K562 (cell line): ENCODE results near the gene SAP25. TPM values are rescaled to one million over a fixed set of nuclear protein-coding genes. Genes with fewer than 3 reads are reported as not detected.

ENCODE experiments used
- ATF1 ChIP-seq, 2 experiments: fragments of 450-650 bp in 1 of 2; IDR thresholded peaks; 2 replicates each; pipeline ENCODE4 v1.6.1; 2016; ENCODE audit warnings: missing compliant biosample characterization in 1 of 2, missing genetic modification characterization in 1 of 2
- BRF1 ChIP-seq: IDR thresholded peaks from 3 replicates; pipeline ENCODE4 v1.6.1; 2011; ENCODE audit warnings: borderline replicate concordance, mild to moderate bottlenecking; ENCODE audit not compliant: insufficient read length; ENCODE audit errors: extremely low read depth
- BRF2 ChIP-seq: IDR thresholded peaks from 3 replicates; pipeline ENCODE4 v1.6.1; 2011; ENCODE audit warnings: borderline replicate concordance, mild to moderate bottlenecking; ENCODE audit not compliant: insufficient read length, insufficient read depth
- CTBP1 ChIP-seq: fragments of 450-650 bp; IDR thresholded peaks from 2 replicates; pipeline ENCODE4 v1.6.1; 2016; ENCODE audit warnings: borderline replicate concordance
- ELK1 ChIP-seq: sonication (generic); formaldehyde crosslinking; IDR thresholded peaks from 2 replicates; pipeline ENCODE4 v1.8.1; 2022; ENCODE audit warnings: missing genetic modification reagents
- GABPA ChIP-seq: fragments of 200-800 bp; sonication (Bioruptor generic); conservative IDR thresholded peaks from 2 replicates; pipeline ENCODE4 v1.6.1; 2016; ENCODE audit warnings: low read depth, missing genetic modification characterization, missing compliant biosample characterization
- NFE2L1 ChIP-seq: fragments of 450-650 bp; IDR thresholded peaks from 2 replicates; pipeline ENCODE4 v1.6.1; 2016; ENCODE audit warnings: missing genetic modification characterization, low read depth, mild to moderate bottlenecking, missing compliant biosample characterization, moderate library complexity, borderline replicate concordance
- PHF8 ChIP-seq: fragments of 200-600 bp; sonication (generic); IDR thresholded peaks from 2 replicates; pipeline ENCODE4 v1.6.1; 2012; ENCODE audit warnings: mixed run types, mild to moderate bottlenecking, inconsistent platforms, low read length, moderate library complexity, borderline replicate concordance
- RREB1 ChIP-seq: fragments of 250-450 bp; sonication (Bioruptor Pico); IDR thresholded peaks from 2 replicates; pipeline ENCODE4 v1.4.0; 2020
- SMAD2 ChIP-seq: fragments of 150-350 bp; IDR thresholded peaks from 2 replicates; pipeline ENCODE4 v1.6.1; 2014; ENCODE audit warnings: low read depth, mild to moderate bottlenecking, low read length
- SMAD3 ChIP-seq: fragments of 450-650 bp; formaldehyde crosslinking; conservative IDR thresholded peaks from 2 replicates; pipeline ENCODE4 v1.4.0; 2020; ENCODE audit warnings: mild to moderate bottlenecking
- TBP ChIP-seq: optimal IDR thresholded peaks from 2 replicates; pipeline ENCODE3; 2011; ENCODE audit warnings: low read depth, low read length, improper control_type of control experiment
- ZBED1 ChIP-seq: IDR thresholded peaks from 2 replicates; pipeline ENCODE4 v1.6.1; 2014
- ZNF143 ChIP-seq: sonication (generic); formaldehyde crosslinking; IDR thresholded peaks from 2 replicates; pipeline ENCODE4 v1.9.0; 2022; ENCODE audit warnings: mild to moderate bottlenecking, missing genetic modification reagents
- ZNF274 ChIP-seq: IDR thresholded peaks from 2 replicates; pipeline ENCODE4 v1.6.1; 2011; ENCODE audit warnings: low read depth, mild to moderate bottlenecking, low read length, moderate library complexity, borderline replicate concordance
- ZNF280A ChIP-seq: fragments of 450-650 bp; IDR thresholded peaks from 2 replicates; pipeline ENCODE4 v1.6.1; 2018; ENCODE audit warnings: mild to moderate bottlenecking, low read depth; ENCODE audit not compliant: partially characterized antibody
- ZNF699 ChIP-seq: fragments of 250-450 bp; sonication (Bioruptor Pico); IDR thresholded peaks from 2 replicates; pipeline ENCODE4 v1.8.0; 2021; ENCODE audit warnings: mild to moderate bottlenecking, moderate library complexity; ENCODE audit not compliant: insufficient replicate concordance
- ZNF79 ChIP-seq: fragments of 250-450 bp; sonication (Bioruptor Pico); IDR thresholded peaks from 2 replicates; pipeline ENCODE4 v1.4.0; 2020; ENCODE audit warnings: low read depth, mild to moderate bottlenecking, moderate library complexity
- polyA plus RNA-seq, 8 experiments: library from polyadenylated mRNA; depleted of rRNA in 4 of 8; stranded (reverse) in 5 of 8; unstranded in 3 of 8; fragments of >200 nt; fragmentation: Nextera tagmentation in 2 of 8; fragmentation: Illumina TruSeq in 1 of 8; extraction: Ambion mirVana in 2 of 8; extraction: Trizol in 1 of 8; gene quantifications; 2 replicates each; pipeline versions ENCODE4 v1.2.1 to v1.2.3, GENCODE V29; 2011 to 2014; ENCODE audit warnings: inconsistent platforms in 1 of 8, missing spikeins in 1 of 8
- total RNA-seq, 7 experiments: library from RNA; depleted of rRNA in 6 of 7; stranded (reverse); fragments of >200 nt in 6 of 7; fragmentation: Illumina TruSeq in 2 of 7; extraction: Trizol in 2 of 7; gene quantifications; 2 replicates each; pipeline versions ENCODE4 v1.2.1 to v1.2.3, GENCODE V29; 2011 to 2021; ENCODE audit warnings: low replicate concordance in 1 of 7

The SAP25 gene
- total and polyA plus RNA-seq, 9 of the 15 experiments (the other 6 are each of a cell fraction or from before 2014, with no cell fraction given): 0.13 to 5.3 (median 0.78) TPM; not detected in 1

GRCh38 chr7:100586266-100587025 is 12.7 kb upstream of the SAP25 start, which contains the start of gene FBXO24 (continued):
- TF ChIP-seq NFE2L1: no peak
- no peak for TF ChIP-seq SMAD3 (CRISPR knock-in tag)
- TF ChIP-seq TBP: peak; percentile 69
- TF ChIP-seq ZNF280A: no peak
- TF ChIP-seq ZNF274: no peak
- no peak for TF ChIP-seq BRF1
- TF ChIP-seq GABPA (tag): peak; percentile 74
- no peak for TF ChIP-seq ATF1 (CRISPR knock-in tag; IDR thresholded peaks at IDR 0.05)
- TF ChIP-seq ATF1 (tag; IDR thresholded peaks at IDR 0.05): peak; percentile 98
- TF ChIP-seq CTBP1: peak; percentile 63
- no peak for TF ChIP-seq ZNF699 (CRISPR knock-in tag)
- TF ChIP-seq ELK1: no peak
- TF ChIP-seq ZNF143: no peak
- no peak for TF ChIP-seq SMAD2
- TF ChIP-seq RREB1 (CRISPR knock-in tag): 0 out of 2 replicates have a peak, but pooled peaks have one; percentile 22
- TF ChIP-seq ZNF79 (CRISPR knock-in tag): no peak
- TF ChIP-seq BRF2: no peak
- TF ChIP-seq PHF8: peak; percentile 54; the same call in 1 of the 2 replicates
- no peak for TF ChIP-seq ZBED1
